ENCODE measurements around the gene TOE1.

Gene TOE1

GRCh38 chr1:45348966-45349677 is 9.2 kb downstream of the TOE1 start:
- Histone ChIP-seq H3K27me3 (ENCODE audit: insufficient read depth, poor library complexity, severe bottlenecking) (no peaks in the 10 kb centered on the region), H3K4me3 (replicated peaks; ENCODE audit: insufficient read depth, low read length) (no peak overlapping the region), H3K27ac (replicated peaks) (no peak overlapping the region)
- no peak for TF ChIP-seq CTCF (IDR thresholded peaks at IDR 0.05; ENCODE audit: insufficient read depth, low read length)
- TF ChIP-seq SPI1 (IDR thresholded peaks at IDR 0.05; ENCODE audit: borderline replicate concordance, low read depth) = no peak
- no peak for DNase-seq (ENCODE audit: low read depth in 1 of 2, low spot score in 1 of 2)

GRCh38 chr1:45351508-45351907 is 11.5 kb downstream of the TOE1 start:
- no peak for DNase-seq (ENCODE audit: low read depth in 1 of 2, low spot score in 1 of 2)
- no peak overlapping the region for H3K27ac ChIP-seq (replicated peaks)
- H3K4me3 ChIP-seq (replicated peaks; ENCODE audit: insufficient read depth, low read length) = no peak overlapping the region
- TF ChIP-seq CTCF (IDR thresholded peaks at IDR 0.05; ENCODE audit: insufficient read depth, low read length) = no peak
- TF ChIP-seq GABPA (IDR thresholded peaks at IDR 0.05; ENCODE audit: low read depth) = no peak
- no peak for TF ChIP-seq SPI1 (IDR thresholded peaks at IDR 0.05; ENCODE audit: borderline replicate concordance, low read depth)
- no peak for TF ChIP-seq POLR2AphosphoS5 (IDR thresholded peaks at IDR 0.05; ENCODE audit: low read depth)
- no peak for TF ChIP-seq REST (IDR thresholded peaks at IDR 0.05; ENCODE audit: insufficient replicate concordance, low read depth)
- no peaks in the 10 kb centered on the region for H3K27me3 ChIP-seq (ENCODE audit: insufficient read depth, poor library complexity, severe bottlenecking)

GRCh38 chr1:45353685-45354084 is 13.7 kb downstream of the TOE1 start:
- TF ChIP-seq SPI1 (IDR thresholded peaks at IDR 0.05; ENCODE audit: borderline replicate concordance, low read depth) (peak; percentile 71), GABPA (IDR thresholded peaks at IDR 0.05; ENCODE audit: low read depth) (no peak), CTCF (IDR thresholded peaks at IDR 0.05; ENCODE audit: insufficient read depth, low read length) (no peak)
- Histone ChIP-seq H3K4me3 (replicated peaks; ENCODE audit: insufficient read depth, low read length) (no peak overlapping the region), H3K27me3 (ENCODE audit: insufficient read depth, poor library complexity, severe bottlenecking) (no peaks in the 10 kb centered on the region), H3K27ac (replicated peaks) (no peak overlapping the region)
- peak in 1 of 2 experiments; percentile 20 for DNase-seq (ENCODE audit: low read depth in 1 of 2, low spot score in 1 of 2)

GRCh38 chr1:45354838-45355237 is 14.9 kb downstream of the TOE1 start:
- TF ChIP-seq CTCF (IDR thresholded peaks at IDR 0.05; ENCODE audit: insufficient read depth, low read length) (no peak), GABPA (IDR thresholded peaks at IDR 0.05; ENCODE audit: low read depth) (no peak), REST (IDR thresholded peaks at IDR 0.05; ENCODE audit: insufficient replicate concordance, low read depth) (no peak)
- H3K27me3 ChIP-seq (ENCODE audit: insufficient read depth, poor library complexity, severe bottlenecking) = no peaks in the 10 kb centered on the region
- DNase-seq (ENCODE audit: low read depth in 1 of 2, low spot score in 1 of 2) = no peak

More at GRCh38 chr1:45354838-45355237, 14.9 kb downstream of the TOE1 start:
- Histone ChIP-seq H3K4me3 (replicated peaks; ENCODE audit: insufficient read depth, low read length) (no peak overlapping the region), H3K27ac (replicated peaks) (no peak overlapping the region)
